Right forelimb (tissue), 1 donor: ENCODE results near the gene KIAA1328.
A peak's percentile ranks its signal among the peaks of the same experiment; 100 is the strongest.
"Not testable (repeated sequence)": the region's sequence is repeated elsewhere in the genome, so short reads cannot be mapped to it uniquely, and the experiment has no call there.

ENCODE experiments used
- DNase-seq: peaks from one replicate; pipeline ENCODE4 v3.0.0-alpha.2; 2018

The KIAA1328 gene

DNA sequence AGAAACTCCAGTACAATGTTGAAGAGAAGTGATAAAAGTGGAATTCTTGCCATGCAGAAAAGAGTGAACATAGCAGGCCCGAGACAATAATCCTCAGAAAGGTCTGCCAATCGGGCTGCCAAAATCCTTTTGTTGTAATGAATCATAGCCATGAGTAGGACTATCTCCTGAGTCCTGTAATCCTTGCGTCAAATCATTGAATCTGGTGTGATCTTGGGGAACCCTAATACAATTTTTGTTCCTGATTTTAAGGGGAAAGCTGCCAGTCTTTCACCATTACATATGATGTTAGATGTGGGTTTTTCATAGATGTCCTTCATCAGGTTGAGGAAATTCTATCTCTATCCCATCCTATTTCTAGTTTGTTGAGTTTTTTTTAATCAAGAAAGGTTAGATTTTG lies 2.4 kb upstream of the KIAA1328 start:
- DNase-seq: no peak

GRCh38 chr18:36828157-36828629 lies 734 bp upstream of the KIAA1328 start:
- peak; percentile 60 for DNase-seq

GRCh38 chr18:36829362-36830157 lies 633 bp downstream of the KIAA1328 start:
- no peak for DNase-seq

GRCh38 chr18:36830158-36830495 lies 1.2 kb downstream of the KIAA1328 start:
- no peak for DNase-seq

- no peak for DNase-seq
Measured at GRCh38 chr18:36831139-36831538, 2.2 kb downstream of the KIAA1328 start.

- no peak for DNase-seq
Measured at GRCh38 chr18:36833120-36833519, 4.2 kb downstream of the KIAA1328 start.

GRCh38 chr18:36835927-36836326 lies 7.0 kb downstream of the KIAA1328 start:
- no peak for DNase-seq

GRCh38 chr18:36839835-36840234 lies 10.9 kb downstream of the KIAA1328 start:
- no peak for DNase-seq

DNA sequence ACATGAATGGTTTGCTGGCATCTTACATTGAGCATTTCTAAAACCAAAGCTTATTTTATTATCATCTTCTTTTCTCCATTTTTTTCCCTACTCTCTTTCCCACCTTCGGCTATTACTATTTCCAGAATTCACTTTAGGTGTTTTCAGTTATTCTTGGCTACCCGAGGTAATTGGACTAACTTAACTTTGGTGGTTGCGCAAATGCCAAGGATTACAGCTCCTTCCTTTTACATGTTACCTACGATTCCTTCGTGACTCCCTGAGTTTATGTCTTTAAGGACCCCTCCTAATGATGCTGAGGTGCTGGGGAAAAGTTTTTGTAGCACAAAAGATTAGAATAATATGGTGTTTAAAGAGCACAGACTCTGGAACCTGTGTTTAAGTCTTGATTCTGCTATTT lies 14.3 kb downstream of the KIAA1328 start:
- DNase-seq: no peak

DNA sequence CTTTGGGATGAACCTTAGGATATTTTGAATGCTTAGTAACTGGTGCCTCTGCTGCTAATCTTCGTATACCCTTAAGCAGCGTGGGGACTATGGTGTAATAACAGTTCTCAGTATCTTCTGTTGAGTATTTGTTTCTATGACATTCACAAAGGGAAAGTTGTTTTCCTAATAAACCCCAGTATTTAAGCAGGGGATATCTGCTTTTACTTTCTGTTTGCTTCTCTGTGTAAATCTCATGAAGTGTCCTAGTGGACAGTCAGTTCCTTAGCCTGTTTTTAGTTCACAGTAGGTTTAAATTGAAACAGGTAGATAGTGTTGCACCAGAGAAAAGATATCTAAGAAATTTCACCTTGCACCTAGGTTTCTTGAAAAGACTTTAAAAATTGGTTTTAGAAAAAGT lies 14.9 kb downstream of the KIAA1328 start:
- DNase-seq: no peak

- DNase-seq: no peak
Measured at GRCh38 chr18:36848609-36849008, 19.7 kb downstream of the KIAA1328 start.

DNA sequence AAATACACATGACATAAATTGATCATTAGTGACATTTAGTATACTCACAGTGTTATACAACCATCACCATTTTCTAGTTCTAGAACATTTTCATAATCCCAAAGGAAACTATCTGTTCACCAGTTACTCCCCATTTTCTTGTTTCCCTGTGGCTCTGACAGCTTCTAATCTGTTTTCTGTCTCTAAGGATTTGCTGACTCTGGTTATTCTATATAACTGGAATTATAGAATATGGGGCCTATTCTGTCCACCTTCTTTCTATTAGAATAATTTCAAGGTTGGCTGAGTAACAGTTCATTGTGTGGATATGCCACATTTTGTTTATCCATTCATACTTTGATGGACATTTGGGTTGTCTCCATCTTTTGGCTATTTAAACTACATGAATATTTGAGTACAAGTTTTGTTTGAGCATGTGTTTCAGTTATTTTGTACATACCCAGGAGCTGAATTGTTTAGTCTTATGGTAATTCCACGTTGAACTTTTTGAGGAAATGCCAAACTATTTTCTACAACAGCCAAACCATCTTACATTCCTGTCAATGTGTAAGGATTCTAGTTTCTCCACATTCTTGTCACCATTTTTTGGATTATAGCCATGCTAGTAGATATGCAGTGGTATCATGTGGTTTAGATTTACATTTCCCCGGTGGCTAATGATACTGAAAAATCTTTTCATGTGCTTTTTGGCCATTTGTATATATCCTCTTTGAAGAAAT lies 20.5 kb downstream of the KIAA1328 start:
- DNase-seq: no peak

DNA sequence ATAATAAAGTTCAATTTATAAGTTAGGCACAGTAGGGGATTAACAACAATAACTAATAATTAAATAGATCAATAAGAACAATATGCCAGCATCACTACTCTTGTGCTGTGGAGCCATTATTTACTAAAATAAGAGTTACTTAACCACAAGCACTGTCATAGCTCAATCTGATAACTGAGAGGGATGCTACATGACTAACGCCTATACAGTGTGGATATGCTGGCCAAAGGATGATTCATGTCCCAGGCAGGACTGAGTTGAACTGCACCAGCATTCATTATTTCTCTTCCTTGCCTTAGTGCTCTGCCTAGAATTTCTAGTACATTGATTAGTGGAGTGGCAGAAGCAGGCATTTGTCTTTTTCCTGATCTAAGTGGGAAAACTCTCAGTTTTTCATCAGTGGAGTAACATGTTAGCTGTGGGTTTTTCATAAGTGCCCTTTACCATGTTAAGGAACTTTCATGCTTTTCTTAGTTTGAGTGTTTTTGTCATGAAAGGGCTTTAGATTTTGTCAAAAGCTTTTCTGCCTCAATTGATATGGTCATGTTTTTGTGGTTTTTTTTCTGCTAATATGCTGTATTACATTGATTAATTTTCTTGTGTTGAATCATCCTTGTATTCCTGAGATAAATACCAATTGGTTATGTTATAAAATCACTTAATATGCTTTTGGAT lies 21.7 kb downstream of the KIAA1328 start:
- no peak for DNase-seq

GRCh38 chr18:36851202-36851590 lies 22.3 kb downstream of the KIAA1328 start:
- no peak for DNase-seq

- DNase-seq: no peak
Measured at GRCh38 chr18:36856815-36857214, 27.9 kb downstream of the KIAA1328 start.

DNA sequence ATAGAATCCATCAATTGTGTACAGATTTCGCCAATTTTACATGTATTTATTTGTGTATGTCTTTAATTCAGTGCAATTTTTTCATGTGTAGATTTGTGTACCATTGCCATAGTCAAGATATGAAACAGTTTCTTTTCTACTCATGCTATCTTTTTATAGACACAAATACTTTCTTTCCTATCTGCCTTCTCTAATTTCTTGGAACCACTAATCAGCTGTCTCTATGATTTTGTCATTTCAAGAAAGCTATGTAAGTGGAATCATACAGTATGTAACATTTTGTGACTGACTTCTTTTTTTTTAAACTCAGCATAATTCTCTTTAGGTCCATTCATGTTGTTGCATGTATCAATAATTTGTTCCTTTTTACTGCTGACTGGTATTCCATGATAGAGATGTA lies 33.3 kb downstream of the KIAA1328 start:
- DNase-seq: no peak

- DNase-seq: no peak
Measured at GRCh38 chr18:36867056-36867455, 38.1 kb downstream of the KIAA1328 start.

- no peak for DNase-seq
Measured at GRCh38 chr18:36871801-36872200, 42.9 kb downstream of the KIAA1328 start.

GRCh38 chr18:36872329-36872728 lies 43.4 kb downstream of the KIAA1328 start:
- no peak for DNase-seq

DNA sequence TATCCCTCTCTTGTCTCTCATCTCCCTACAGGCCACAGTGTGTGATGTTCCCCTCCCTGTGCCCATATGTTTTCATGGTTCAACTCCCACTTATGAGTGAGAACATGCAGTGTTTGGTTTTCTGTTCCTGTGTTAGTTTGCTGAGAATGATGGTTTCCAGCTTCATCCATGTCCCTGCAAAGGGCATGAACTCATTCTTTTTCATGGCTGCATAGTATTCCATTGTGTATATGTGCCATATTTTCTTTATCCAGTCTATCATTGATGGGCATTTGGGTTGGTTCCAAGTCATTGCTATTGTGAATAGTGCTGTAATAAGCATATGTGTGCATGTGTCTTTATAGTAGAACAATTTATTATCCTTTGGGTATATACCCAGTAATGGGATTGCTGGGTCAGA lies 44.9 kb downstream of the KIAA1328 start:
- DNase-seq: not testable (repeated sequence)

- DNase-seq: not testable (repeated sequence)
Measured at GRCh38 chr18:36879796-36880195, 50.9 kb downstream of the KIAA1328 start.

DNA sequence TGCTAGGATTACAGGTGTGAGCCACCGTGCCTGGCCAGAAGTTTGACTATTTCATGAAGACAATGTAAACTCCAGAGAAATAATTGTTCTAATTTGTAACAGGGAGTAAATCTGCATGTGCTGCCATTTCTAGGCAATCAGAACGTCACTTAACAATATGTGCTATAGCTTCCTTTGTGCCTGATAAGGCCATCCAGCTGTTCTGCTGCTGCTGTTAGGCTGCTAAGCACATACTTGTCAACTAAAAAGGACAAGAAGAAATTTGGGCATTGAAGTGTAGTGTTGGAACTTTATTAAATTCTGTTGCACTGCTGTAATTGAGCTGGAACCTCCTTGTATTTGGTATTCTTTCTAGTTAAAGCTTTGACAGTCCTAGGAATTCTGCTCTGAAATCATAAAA lies 57.1 kb downstream of the KIAA1328 start:
- no peak for DNase-seq

DNA sequence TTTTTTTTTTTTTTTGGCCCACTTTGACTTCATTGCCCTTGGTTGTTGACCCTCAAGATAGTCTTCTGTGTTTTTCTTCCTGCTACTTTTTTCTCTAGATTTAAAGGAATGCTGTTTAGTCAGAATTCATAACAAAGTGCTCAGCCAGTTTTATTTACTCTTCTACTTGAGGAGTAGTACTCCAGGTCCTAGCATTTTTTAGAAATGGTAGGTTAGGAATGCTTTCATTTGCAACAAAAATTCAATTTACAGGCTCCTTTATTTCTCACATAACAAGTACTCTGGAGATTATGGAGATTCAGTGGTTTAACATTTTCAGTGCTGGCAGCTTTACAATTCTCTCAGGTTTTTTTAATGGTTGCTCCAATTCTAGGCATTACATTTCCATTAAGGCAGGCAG lies 58.2 kb downstream of the KIAA1328 start:
- DNase-seq: no peak

DNA sequence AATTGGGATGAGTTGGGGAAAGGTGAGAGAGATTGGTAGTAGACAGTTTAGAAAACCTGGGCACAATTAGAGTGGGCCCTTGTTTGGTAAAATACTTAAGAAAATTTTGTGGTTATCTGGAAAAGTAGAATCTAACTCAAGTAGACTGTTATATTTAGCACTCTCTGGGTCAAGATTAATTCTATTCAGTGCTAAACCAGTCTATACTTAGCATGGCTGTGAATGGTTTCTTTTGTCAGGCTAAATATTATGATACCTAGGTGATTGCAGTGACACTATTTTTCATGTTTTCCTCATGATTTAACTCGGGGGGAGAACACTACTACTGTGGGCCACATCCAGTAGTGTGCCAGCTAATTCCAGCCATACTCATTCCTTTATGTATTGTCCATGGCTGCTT lies 58.9 kb downstream of the KIAA1328 start:
- DNase-seq: no peak
